ENCODE results near the gene WNT9A. TPM values are rescaled to one million over a fixed set of nuclear protein-coding genes. Genes with fewer than 3 reads are reported as not detected.
A peak's percentile ranks its signal among the peaks of the same experiment; 100 is the strongest.

The WNT9A gene
- total RNA-seq, 1 experiment from 2014 or later: 1.5 TPM

- TF ChIP-seq IRF1 (CRISPR knock-in tag; IDR thresholded peaks at IDR 0.05) (no peak), CTCF (IDR thresholded peaks at IDR 0.05) (no peak), ZNF138 (CRISPR knock-in tag; conservative IDR thresholded peaks at IDR 0.05) (no peak), GRHL2 (CRISPR knock-in tag; IDR thresholded peaks at IDR 0.05; ENCODE audit: insufficient replicate concordance, severe bottlenecking) (no peak), ZBTB21 (CRISPR knock-in tag; IDR thresholded peaks at IDR 0.05; ENCODE audit: borderline replicate concordance) (no peak), NFE2L1 (CRISPR knock-in tag; IDR thresholded peaks at IDR 0.05) (no peak), RORB (CRISPR knock-in tag; IDR thresholded peaks at IDR 0.05) (no peak), TP53 (CRISPR knock-in tag; IDR thresholded peaks at IDR 0.05) (no peak)
Measured at GRCh38 chr1:227959325-227959860, 11.7 kb upstream of the WNT9A start (continued).

GRCh38 chr1:227958617-227959324, 11.0 kb upstream of the WNT9A start:
- H3K27me3 Mint-ChIP-seq (ENCODE audit: low read depth): peaks cover 16% of the 10 kb centered on the region
- H3K36me3 Mint-ChIP-seq: no peaks in the 10 kb centered on the region
- POLR2A ChIA-PET: no interaction called here
- no peak for DNase-seq (ENCODE audit: low spot score)
- no peak overlapping the region for H3K27ac Mint-ChIP-seq
- no peak overlapping the region for H3K4me3 Mint-ChIP-seq
- no peak for ATAC-seq
- no peaks in the 10 kb centered on the region for H3K4me1 Mint-ChIP-seq
- CTCF ChIA-PET: interaction anchor here (0.6 to 1.4 kb wide), 3 partner anchors 31 to 416 kb away, joined by 3 to 7 read pairs (median 3); no protein-coding TSS in a partner anchor
- peaks cover 9% of the 10 kb centered on the region for H3K9me3 Mint-ChIP-seq
- TF ChIP-seq HMGA2 (CRISPR knock-in tag; IDR thresholded peaks at IDR 0.05): peak; percentile 100
- no peak for TF ChIP-seq IRF1 (CRISPR knock-in tag; IDR thresholded peaks at IDR 0.05)

- H3K27me3 Mint-ChIP-seq (ENCODE audit: low read depth): peaks cover 20% of the 10 kb centered on the region
- no peak for DNase-seq (ENCODE audit: low spot score)
- ChIA-PET CTCF (no interaction called here), POLR2A (no interaction called here)
- H3K4me1 Mint-ChIP-seq: no peaks in the 10 kb centered on the region
- H3K36me3 Mint-ChIP-seq: no peaks in the 10 kb centered on the region
- H3K27ac Mint-ChIP-seq: no peak overlapping the region
- no peak overlapping the region for H3K4me3 Mint-ChIP-seq
- H3K9me3 Mint-ChIP-seq: peaks cover 9% of the 10 kb centered on the region
- ATAC-seq: no peak
- no peak for TF ChIP-seq GABPB1 (CRISPR knock-in tag; IDR thresholded peaks at IDR 0.05)
- no peak for TF ChIP-seq ATF1 (CRISPR knock-in tag; IDR thresholded peaks at IDR 0.05)
- no peak for TF ChIP-seq SOX15 (CRISPR knock-in tag; IDR thresholded peaks at IDR 0.05)
- no peak for TF ChIP-seq ELF4 (CRISPR knock-in tag; IDR thresholded peaks at IDR 0.05; ENCODE audit: low read depth)
- no peak for TF ChIP-seq OVOL2 (CRISPR knock-in tag; IDR thresholded peaks at IDR 0.05; ENCODE audit: borderline replicate concordance)
- TF ChIP-seq SMAD4 (CRISPR knock-in tag; IDR thresholded peaks at IDR 0.05): no peak
- no peak for TF ChIP-seq FOXK1 (CRISPR knock-in tag; IDR thresholded peaks at IDR 0.05)
- TF ChIP-seq CDX4 (CRISPR knock-in tag; IDR thresholded peaks at IDR 0.05; ENCODE audit: borderline replicate concordance): no peak
- TF ChIP-seq CBFB (CRISPR knock-in tag; IDR thresholded peaks at IDR 0.05; ENCODE audit: low read depth): no peak
- TF ChIP-seq MLX (CRISPR knock-in tag; IDR thresholded peaks at IDR 0.05): no peak
- TF ChIP-seq ZNF263 (CRISPR knock-in tag; IDR thresholded peaks at IDR 0.05; ENCODE audit: low read depth): no peak
- TF ChIP-seq E2F5 (CRISPR knock-in tag; IDR thresholded peaks at IDR 0.05): no peak
- TF ChIP-seq USF1 (CRISPR knock-in tag; IDR thresholded peaks at IDR 0.05): no peak
- TF ChIP-seq AFF4 (CRISPR knock-in tag; IDR thresholded peaks at IDR 0.05; ENCODE audit: borderline replicate concordance): no peak
Measured at GRCh38 chr1:227955808-227956207, 8.1 kb upstream of the WNT9A start.
